ENCODE results near the gene BCAT1. TPM values are rescaled to one million over a fixed set of nuclear protein-coding genes. Genes with fewer than 3 reads are reported as not detected.
A peak's percentile ranks its signal among the peaks of the same experiment; 100 is the strongest.

Gene BCAT1, protein sequence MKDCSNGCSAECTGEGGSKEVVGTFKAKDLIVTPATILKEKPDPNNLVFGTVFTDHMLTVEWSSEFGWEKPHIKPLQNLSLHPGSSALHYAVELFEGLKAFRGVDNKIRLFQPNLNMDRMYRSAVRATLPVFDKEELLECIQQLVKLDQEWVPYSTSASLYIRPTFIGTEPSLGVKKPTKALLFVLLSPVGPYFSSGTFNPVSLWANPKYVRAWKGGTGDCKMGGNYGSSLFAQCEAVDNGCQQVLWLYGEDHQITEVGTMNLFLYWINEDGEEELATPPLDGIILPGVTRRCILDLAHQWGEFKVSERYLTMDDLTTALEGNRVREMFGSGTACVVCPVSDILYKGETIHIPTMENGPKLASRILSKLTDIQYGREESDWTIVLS
- 106 TPM for polyA plus RNA-seq (2013, experiment 1 of 2)
- polyA plus RNA-seq (2013, experiment 2 of 2) = 101 TPM

DNA sequence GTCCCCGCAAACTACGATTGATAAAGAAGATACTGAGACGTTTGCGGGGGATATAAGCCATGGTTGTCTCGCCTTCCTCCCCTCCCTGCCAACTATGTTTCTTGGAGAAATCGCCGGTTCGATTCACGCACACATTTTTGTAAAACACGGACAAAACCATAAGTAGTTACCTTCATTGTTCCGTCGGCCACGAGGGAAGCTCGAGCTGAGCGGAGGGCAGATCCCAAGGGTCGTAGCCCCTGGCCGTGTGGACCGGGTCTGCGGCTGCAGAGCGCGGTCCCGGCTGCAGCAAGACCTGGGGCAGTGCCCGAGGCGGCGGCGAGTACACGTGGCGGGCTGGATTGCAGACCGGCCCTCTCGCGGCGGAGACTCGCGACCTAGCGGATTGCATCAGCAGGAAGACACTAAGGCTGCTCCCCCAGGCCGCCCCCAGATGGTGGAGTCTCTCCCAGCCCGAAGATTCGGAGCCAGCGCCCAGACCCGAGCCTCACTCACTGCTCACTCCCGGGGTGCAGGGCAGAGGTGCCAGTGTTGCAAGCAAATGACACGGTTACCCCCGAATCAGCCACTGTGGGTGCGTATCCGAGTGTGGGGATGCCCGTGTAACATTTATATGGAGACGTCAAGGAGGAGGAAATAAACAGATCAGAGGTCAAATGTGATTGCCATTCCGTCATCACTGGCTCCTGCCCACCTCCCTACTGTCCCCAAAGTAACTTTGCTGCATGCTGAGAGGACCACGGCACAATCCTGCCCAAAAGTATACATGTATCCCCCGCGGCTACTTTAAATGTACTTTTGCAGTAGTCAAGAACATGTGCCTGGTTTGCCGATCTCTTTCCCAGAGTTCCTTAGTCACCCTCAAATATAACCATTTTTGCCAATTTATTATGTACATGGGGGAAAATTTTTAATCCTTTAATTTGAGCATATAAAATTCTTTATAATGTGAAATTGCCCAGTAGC, at the start of gene BCAT1:
Gene BCAT1, minus strand, starts transcription at position 345 of the 966 bp plus-strand sequence. Its CDS starts 169 bp downstream, at position 176.
- peaks cover 17% of the 10 kb centered on the region for H3K36me3 ChIP-seq (ENCODE audit: control insufficient read depth, insufficient read depth, low read length)
- H3K4me3 ChIP-seq (ENCODE audit: extremely low read depth, insufficient read depth, low read length, poor library complexity, severe bottlenecking) = peak within 1 kb of the TSS; percentile 89
- H3K4me1 ChIP-seq (ENCODE audit: control insufficient read depth, insufficient read depth, low read length, poor library complexity, severe bottlenecking) = peaks cover 16% of the 10 kb centered on the region
- WGBS, 2 experiments (ENCODE audit: insufficient coverage in 2 of 2) = 0 to 1% methylated on average over 36 to 44 of the region's 52 CpGs
- peak within 1 kb of the TSS; percentile 95 for H3K27ac ChIP-seq (ENCODE audit: low read depth, low read length, severe bottlenecking)
- H3K9me3 ChIP-seq (ENCODE audit: control insufficient read depth, low read length) = no peaks in the 10 kb centered on the region

DNA sequence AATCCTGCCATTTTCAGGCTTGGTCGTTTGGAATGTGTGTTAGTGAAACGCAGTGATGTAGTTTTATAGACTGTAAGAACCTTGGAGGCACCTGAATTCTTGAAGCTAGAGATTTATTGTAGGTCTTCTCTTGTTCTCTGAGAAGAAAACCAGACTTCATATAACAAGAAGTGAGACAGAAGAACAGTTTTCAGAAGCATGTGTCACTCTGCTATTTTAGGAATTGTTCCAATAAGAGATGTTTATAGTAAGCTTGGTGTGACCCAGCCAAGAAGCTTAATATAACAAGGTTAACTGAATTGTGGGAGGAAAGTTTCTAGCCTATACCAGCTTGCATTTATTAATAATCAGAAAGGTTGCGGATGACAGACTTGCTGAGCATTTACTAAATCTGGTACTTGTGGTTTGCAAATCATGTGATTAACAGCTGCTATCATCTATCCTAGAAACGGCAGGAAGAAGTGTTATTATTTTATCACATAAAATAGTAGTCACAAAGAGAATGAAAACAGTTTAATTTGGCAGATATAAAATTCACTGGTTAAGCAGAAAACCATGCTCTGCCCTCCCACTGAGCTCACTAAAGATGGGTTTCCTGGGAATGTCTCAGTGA, 49.2 kb upstream of the BCAT1 start:
- WGBS, 2 experiments (ENCODE audit: insufficient coverage in 2 of 2) = 89 to 93% methylated on average over 2 of the region's 4 CpGs
- H3K4me3 ChIP-seq (ENCODE audit: extremely low read depth, insufficient read depth, low read length, poor library complexity, severe bottlenecking) = no peak overlapping the region
- no peaks in the 10 kb centered on the region for H3K36me3 ChIP-seq (ENCODE audit: control insufficient read depth, insufficient read depth, low read length)
- H3K9me3 ChIP-seq (ENCODE audit: control insufficient read depth, low read length) = no peaks in the 10 kb centered on the region
- H3K27ac ChIP-seq (ENCODE audit: low read depth, low read length, severe bottlenecking) = no peak overlapping the region
- H3K4me1 ChIP-seq (ENCODE audit: control insufficient read depth, insufficient read depth, low read length, poor library complexity, severe bottlenecking) = no peaks in the 10 kb centered on the region

DNA sequence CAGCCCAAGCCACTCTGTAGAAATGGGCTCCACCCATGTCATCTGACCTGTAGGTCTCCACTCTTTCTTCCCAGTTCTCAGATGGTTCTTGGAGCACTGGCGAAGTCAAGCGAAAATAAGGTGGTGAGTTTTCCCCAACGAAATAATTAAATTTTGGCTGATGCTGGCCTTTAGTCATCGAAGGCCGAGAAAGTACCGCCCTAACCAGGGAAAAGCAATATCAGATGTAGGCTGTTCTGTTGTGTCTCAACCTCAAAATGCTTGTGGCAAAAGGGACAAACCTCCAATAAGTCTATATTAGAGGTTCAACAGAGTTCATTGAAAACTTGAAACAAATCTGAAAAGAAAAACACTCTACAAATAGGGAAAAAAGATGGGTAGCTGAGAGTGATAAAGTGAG, 48.6 kb upstream of the BCAT1 start:
- Histone ChIP-seq H3K4me1 (ENCODE audit: control insufficient read depth, insufficient read depth, low read length, poor library complexity, severe bottlenecking) (no peaks in the 10 kb centered on the region), H3K36me3 (ENCODE audit: control insufficient read depth, insufficient read depth, low read length) (no peaks in the 10 kb centered on the region), H3K27ac (ENCODE audit: low read depth, low read length, severe bottlenecking) (no peak overlapping the region), H3K4me3 (ENCODE audit: extremely low read depth, insufficient read depth, low read length, poor library complexity, severe bottlenecking) (no peak overlapping the region), H3K9me3 (ENCODE audit: control insufficient read depth, low read length) (no peaks in the 10 kb centered on the region)
- WGBS, 2 experiments (ENCODE audit: insufficient coverage in 2 of 2) = 92 to 95% methylated on average over 4 to 6 of the region's 6 CpGs

DNA sequence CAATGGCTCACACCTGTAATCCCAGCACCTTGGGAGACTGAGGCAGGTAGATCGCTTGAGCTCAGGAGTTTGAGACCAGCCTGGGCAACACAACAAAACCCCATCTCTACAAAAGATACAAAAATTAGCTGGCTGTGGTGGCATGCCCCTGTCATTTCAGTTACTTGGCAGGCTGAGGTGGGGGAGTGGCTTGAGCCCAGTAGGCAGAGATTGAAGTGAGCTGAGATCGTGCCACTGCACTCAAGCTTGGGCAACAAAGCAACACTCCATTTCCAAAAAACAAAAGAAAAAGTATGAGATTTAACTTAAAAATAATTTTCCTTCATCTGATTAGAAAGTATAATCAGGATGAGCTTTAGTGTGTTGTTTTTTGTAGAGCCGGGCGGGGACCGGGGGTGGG, 47.9 kb upstream of the BCAT1 start:
- H3K4me3 ChIP-seq (ENCODE audit: extremely low read depth, insufficient read depth, low read length, poor library complexity, severe bottlenecking) = no peak overlapping the region
- H3K9me3 ChIP-seq (ENCODE audit: control insufficient read depth, low read length) = no peaks in the 10 kb centered on the region
- H3K36me3 ChIP-seq (ENCODE audit: control insufficient read depth, insufficient read depth, low read length) = no peaks in the 10 kb centered on the region
- no peak overlapping the region for H3K27ac ChIP-seq (ENCODE audit: low read depth, low read length, severe bottlenecking)
- 100% methylated on average over 1 of the region's 5 CpGs; no CpG with 5 or more reads in 1 of the 2 experiments for WGBS, 2 experiments (ENCODE audit: insufficient coverage in 2 of 2)
- no peaks in the 10 kb centered on the region for H3K4me1 ChIP-seq (ENCODE audit: control insufficient read depth, insufficient read depth, low read length, poor library complexity, severe bottlenecking)

DNA sequence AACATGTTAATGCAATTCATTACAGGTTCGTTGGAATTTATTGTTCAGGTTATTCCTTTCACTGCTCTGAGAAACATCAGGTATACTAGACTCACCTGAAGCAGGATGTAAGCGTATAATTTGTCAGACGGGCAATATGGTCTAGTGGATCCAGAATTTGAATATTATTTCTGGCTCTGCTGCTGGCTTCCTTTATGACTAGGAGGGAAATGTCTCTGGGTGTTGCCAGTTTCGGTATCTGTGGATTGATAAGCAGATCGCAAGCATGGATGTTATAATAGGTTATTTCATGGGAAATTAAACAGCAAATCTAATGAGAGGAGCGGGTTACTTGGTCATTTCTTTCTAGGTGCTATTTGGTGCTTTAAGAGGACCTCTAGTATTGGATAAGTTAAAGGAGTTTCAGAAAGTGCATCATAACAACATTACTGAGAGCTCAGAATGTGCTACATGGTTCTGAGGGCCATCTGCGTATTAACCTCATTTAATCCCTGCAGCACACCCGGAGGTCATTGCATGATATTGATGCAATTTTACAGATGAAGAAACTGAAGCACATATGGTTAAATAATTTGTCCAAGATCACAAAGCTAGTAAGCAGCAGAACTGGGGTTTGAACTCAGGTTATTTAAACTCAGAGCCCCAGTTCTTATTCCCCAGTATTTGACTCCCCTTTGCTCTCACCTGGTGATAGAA, 47.3 kb upstream of the BCAT1 start:
- Histone ChIP-seq H3K4me1 (ENCODE audit: control insufficient read depth, insufficient read depth, low read length, poor library complexity, severe bottlenecking) (no peaks in the 10 kb centered on the region), H3K4me3 (ENCODE audit: extremely low read depth, insufficient read depth, low read length, poor library complexity, severe bottlenecking) (no peak overlapping the region), H3K36me3 (ENCODE audit: control insufficient read depth, insufficient read depth, low read length) (no peaks in the 10 kb centered on the region), H3K9me3 (ENCODE audit: control insufficient read depth, low read length) (no peaks in the 10 kb centered on the region), H3K27ac (ENCODE audit: low read depth, low read length, severe bottlenecking) (no peak overlapping the region)
- WGBS, 2 experiments (ENCODE audit: insufficient coverage in 2 of 2) = 91 to 93% methylated on average over 3 to 4 of the region's 8 CpGs

DNA sequence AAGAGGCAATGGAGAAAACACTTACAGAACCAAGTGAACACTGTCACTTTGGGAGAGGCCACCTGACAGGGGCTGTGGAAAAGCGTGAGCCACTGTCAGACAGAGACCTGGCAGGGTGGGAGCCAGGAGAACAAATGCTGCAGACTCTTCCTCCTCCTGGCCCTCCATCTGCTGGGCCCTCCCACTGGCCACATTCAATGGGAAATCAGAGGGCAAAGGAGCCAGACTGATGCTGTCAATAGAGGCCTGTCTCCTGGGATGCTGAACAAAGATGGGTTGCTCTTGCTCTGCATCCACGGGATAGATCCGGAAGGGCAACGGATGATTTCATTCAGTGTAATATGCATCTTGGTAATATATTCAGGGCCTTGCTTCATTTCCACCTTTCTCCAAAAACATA, 44.9 kb upstream of the BCAT1 start:
- H3K36me3 ChIP-seq (ENCODE audit: control insufficient read depth, insufficient read depth, low read length) = no peaks in the 10 kb centered on the region
- H3K27ac ChIP-seq (ENCODE audit: low read depth, low read length, severe bottlenecking) = no peak overlapping the region
- H3K4me3 ChIP-seq (ENCODE audit: extremely low read depth, insufficient read depth, low read length, poor library complexity, severe bottlenecking) = no peak overlapping the region
- no peaks in the 10 kb centered on the region for H3K9me3 ChIP-seq (ENCODE audit: control insufficient read depth, low read length)
- H3K4me1 ChIP-seq (ENCODE audit: control insufficient read depth, insufficient read depth, low read length, poor library complexity, severe bottlenecking) = no peaks in the 10 kb centered on the region
- 68% methylated on average over 2 of the region's 4 CpGs; no CpG with 5 or more reads in 1 of the 2 experiments for WGBS, 2 experiments (ENCODE audit: insufficient coverage in 2 of 2)

DNA sequence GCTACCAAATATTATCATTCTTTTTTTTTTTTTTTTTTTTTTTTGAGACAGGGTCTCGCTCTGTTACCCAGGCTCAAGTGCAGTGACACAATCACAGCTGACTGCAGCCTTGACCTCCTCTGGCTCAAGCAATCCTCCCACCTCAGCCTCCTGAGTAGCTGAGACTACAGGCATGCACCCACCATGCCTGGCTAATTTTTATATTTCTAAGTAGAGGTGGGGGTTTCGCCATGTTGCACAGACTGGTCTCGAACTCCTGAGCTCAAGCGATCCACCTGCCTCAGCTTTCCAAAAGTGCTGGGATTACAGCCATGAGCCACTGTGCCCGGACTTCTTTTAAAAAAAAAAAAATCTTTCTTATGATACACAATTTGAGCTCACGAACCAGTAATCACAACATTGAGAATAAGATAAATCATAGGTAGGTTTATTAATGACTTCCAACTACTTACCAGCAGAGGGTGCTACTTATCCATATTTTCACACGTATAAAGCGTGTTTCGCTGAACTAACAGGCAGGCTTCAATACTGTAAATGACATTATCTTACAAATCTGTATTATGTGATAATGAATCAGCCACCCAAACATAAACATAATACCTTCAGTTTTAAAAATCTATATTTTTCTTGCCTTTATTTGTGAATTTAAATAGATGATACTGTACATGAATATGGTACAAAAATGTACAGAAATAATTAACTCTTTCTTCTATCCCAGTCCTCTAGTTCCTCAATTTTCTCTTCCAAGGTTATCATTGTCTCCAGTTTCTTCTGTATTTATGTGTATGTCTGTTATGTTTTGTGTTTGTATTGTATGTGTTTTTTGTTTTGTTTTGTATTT, 42.5 kb upstream of the BCAT1 start:
- WGBS, 2 experiments (ENCODE audit: insufficient coverage in 2 of 2) = 81 to 83% methylated on average over 3 of the region's 9 CpGs
- no peaks in the 10 kb centered on the region for H3K36me3 ChIP-seq (ENCODE audit: control insufficient read depth, insufficient read depth, low read length)
- H3K9me3 ChIP-seq (ENCODE audit: control insufficient read depth, low read length) = no peaks in the 10 kb centered on the region
- no peak overlapping the region for H3K4me3 ChIP-seq (ENCODE audit: extremely low read depth, insufficient read depth, low read length, poor library complexity, severe bottlenecking)
- no peak overlapping the region for H3K27ac ChIP-seq (ENCODE audit: low read depth, low read length, severe bottlenecking)
- H3K4me1 ChIP-seq (ENCODE audit: control insufficient read depth, insufficient read depth, low read length, poor library complexity, severe bottlenecking) = no peaks in the 10 kb centered on the region

DNA sequence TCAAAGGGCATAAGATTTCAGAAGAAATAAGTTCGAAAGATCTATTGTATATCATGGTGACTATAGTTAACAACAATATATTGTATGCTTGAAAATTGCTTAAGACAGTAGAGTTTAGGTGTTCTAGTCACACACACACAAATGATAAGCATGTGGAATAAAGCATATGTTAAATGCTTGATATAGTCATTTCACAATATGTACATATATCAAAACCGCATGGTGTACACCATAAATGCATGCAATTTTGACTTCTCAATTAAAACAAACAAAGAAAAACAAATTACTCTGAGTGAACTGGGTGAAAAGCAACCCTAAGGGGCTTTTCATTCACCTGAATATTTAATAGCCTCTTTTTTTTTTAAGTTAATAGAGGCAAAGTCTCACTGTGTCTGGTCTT, 40.3 kb upstream of the BCAT1 start:
- WGBS, 2 experiments (ENCODE audit: insufficient coverage in 2 of 2) = no CpG with 5 or more reads among the region's 2 CpGs

DNA sequence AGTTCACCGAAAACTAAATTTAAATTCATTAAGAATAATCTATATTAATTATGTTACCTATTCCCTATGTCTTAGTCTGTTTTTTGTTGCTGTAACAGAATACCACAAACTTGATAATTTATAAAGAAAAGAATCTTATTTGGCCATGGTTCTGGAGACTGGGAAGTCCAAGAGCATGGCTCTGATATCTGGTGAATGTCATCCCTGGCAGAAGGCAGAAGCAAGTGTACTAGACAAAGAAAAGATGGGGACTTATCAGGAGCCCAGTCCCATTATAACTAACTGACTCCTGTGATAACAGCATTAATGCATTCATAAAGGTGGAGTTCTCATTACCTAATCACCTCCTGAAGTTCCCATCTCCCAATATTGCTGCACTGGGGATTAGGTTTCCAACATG, 33.3 kb upstream of the BCAT1 start:
- no CpG with 5 or more reads among the region's 1 CpG for WGBS, 2 experiments (ENCODE audit: insufficient coverage in 2 of 2)

More for the DNA sequence above, 40.3 kb upstream of the BCAT1 start:
- no peaks in the 10 kb centered on the region for H3K4me1 ChIP-seq (ENCODE audit: control insufficient read depth, insufficient read depth, low read length, poor library complexity, severe bottlenecking)
- no peak overlapping the region for H3K4me3 ChIP-seq (ENCODE audit: extremely low read depth, insufficient read depth, low read length, poor library complexity, severe bottlenecking)
- no peaks in the 10 kb centered on the region for H3K36me3 ChIP-seq (ENCODE audit: control insufficient read depth, insufficient read depth, low read length)
- H3K9me3 ChIP-seq (ENCODE audit: control insufficient read depth, low read length) = peaks cover 2% of the 10 kb centered on the region
- no peak overlapping the region for H3K27ac ChIP-seq (ENCODE audit: low read depth, low read length, severe bottlenecking)

More for the DNA sequence above, 33.3 kb upstream of the BCAT1 start:
- Histone ChIP-seq H3K36me3 (ENCODE audit: control insufficient read depth, insufficient read depth, low read length) (no peaks in the 10 kb centered on the region), H3K4me3 (ENCODE audit: extremely low read depth, insufficient read depth, low read length, poor library complexity, severe bottlenecking) (no peak overlapping the region), H3K9me3 (ENCODE audit: control insufficient read depth, low read length) (peaks cover 6% of the 10 kb centered on the region), H3K4me1 (ENCODE audit: control insufficient read depth, insufficient read depth, low read length, poor library complexity, severe bottlenecking) (no peaks in the 10 kb centered on the region), H3K27ac (ENCODE audit: low read depth, low read length, severe bottlenecking) (no peak overlapping the region)

All from mesodermal cell (in vitro differentiated cells).